C4-2B (cell line): ENCODE data around the gene DNAJB5.

Experiments used
- H3K27ac ChIP-seq: fragments of 450-650 bp; 2 replicates; pipeline ENCODE4 v1.5.1; 2017
- CTCF ChIP-seq: fragments of 450-650 bp; conservative IDR thresholded peaks from 2 replicates; pipeline ENCODE4 v1.5.1; 2017; ENCODE audit warnings: mild to moderate bottlenecking
- ZFX ChIP-seq: fragments of 450-650 bp; IDR thresholded peaks from 2 replicates; pipeline ENCODE4 v1.6.1; 2017

DNAJB5 gene

GRCh38 chr9:34996181-34996904 is 6.8 kb downstream of the DNAJB5 start:
- TF ChIP-seq CTCF = no peak
- TF ChIP-seq ZFX = no peak

GRCh38 chr9:34996905-34997279 is 7.3 kb downstream of the DNAJB5 start:
- no peak overlapping the region for H3K27ac ChIP-seq
- TF ChIP-seq CTCF (no peak), ZFX (no peak)

More at GRCh38 chr9:34996181-34996904, 6.8 kb downstream of the DNAJB5 start:
- no peak overlapping the region for H3K27ac ChIP-seq

GRCh38 chr9:34997379-34997781 is 7.8 kb downstream of the DNAJB5 start:
- H3K27ac ChIP-seq = no peak overlapping the region
- no peak for TF ChIP-seq ZFX
- no peak for TF ChIP-seq CTCF

GRCh38 chr9:34998266-34998665 is 8.7 kb downstream of the DNAJB5 start:
- H3K27ac ChIP-seq = no peak overlapping the region
- no peak for TF ChIP-seq CTCF
- TF ChIP-seq ZFX = no peak

GRCh38 chr9:34999576-34999975 is 10.0 kb downstream of the DNAJB5 start:
- H3K27ac ChIP-seq = no peak overlapping the region
- no peak for TF ChIP-seq ZFX
- no peak for TF ChIP-seq CTCF

GRCh38 chr9:35000535-35001284 is 11.2 kb downstream of the DNAJB5 start:
- TF ChIP-seq CTCF = no peak
- H3K27ac ChIP-seq = no peak overlapping the region

GRCh38 chr9:35001285-35001677 is 11.7 kb downstream of the DNAJB5 start:
- TF ChIP-seq ZFX = no peak
- TF ChIP-seq CTCF = no peak
- H3K27ac ChIP-seq = no peak overlapping the region
